OCI-LY7 (cell line): ENCODE measurements around the gene LLGL1. TPM values are rescaled to one million over a fixed set of nuclear protein-coding genes. Genes with fewer than 3 reads are reported as not detected.
A peak's percentile ranks its signal among the peaks of the same experiment; 100 is the strongest.

Experiments used
- Bru-seq: library from RNA; stranded (reverse); fragments of 400-500 nt; gene quantifications from one replicate; lab custom pipeline; 2021; lab: Mats Ljungman, UMichigan
- BruChase-seq, 2 experiments: library from RNA; stranded (reverse); fragments of 400-500 nt; gene quantifications; one replicate each; lab custom pipeline; 2021; lab: Mats Ljungman, UMichigan
- BruUV-seq: library from RNA; stranded (reverse); fragments of 400-500 nt; replicated peaks from 2 replicates; lab custom pipeline; 2021; lab: Mats Ljungman, UMichigan
- CTCF ChIA-PET: fragments of 300-600 bp; sonication (Branson Sonifier 250); formaldehyde crosslinking; loops from one replicate; lab custom pipeline; 2022; ENCODE audit warnings: antibody characterized with exemption; ENCODE audit not compliant: unreplicated experiment; lab: Charles Lee
- POLR2A ChIA-PET: fragments of 300-600 bp; sonication (Branson Sonifier 250); formaldehyde crosslinking; loops from one replicate; lab custom pipeline; 2022; ENCODE audit warnings: antibody characterized with exemption; lab: Charles Lee
- DNase-seq: peaks from one replicate; pipeline ENCODE4 v3.0.0-alpha.2; 2015; ENCODE audit warnings: low spot score
- H2AFZ ChIP-seq: fragments of 200-600 bp; sonication (generic), shearing (Covaris generic); 2 replicates; pipeline ENCODE4 v1.6.1; 2014; ENCODE audit warnings: mild to moderate bottlenecking, antibody characterized with exemption, low read length, moderate library complexity
- H3K27ac ChIP-seq: fragments of 200-600 bp; sonication (generic); 2 replicates; pipeline ENCODE4 v1.5.1; 2014; ENCODE audit warnings: mixed run types, low read depth, mild to moderate bottlenecking, moderate library complexity, low read length, inconsistent platforms; ENCODE audit not compliant: poor library complexity, severe bottlenecking
- H3K36me3 ChIP-seq: fragments of 200-600 bp; sonication (generic); 2 replicates; pipeline ENCODE4 v1.6.1; 2014; ENCODE audit warnings: mild to moderate bottlenecking, antibody characterized with exemption, low read length, moderate library complexity, mixed read lengths; ENCODE audit not compliant: insufficient read depth
- H3K4me1 ChIP-seq: fragments of 200-600 bp; sonication (generic); 2 replicates; pipeline ENCODE4 v1.5.1; 2014; ENCODE audit warnings: mild to moderate bottlenecking, low read length; ENCODE audit not compliant: insufficient read depth, poor library complexity, severe bottlenecking
- H3K4me2 ChIP-seq: fragments of 200-600 bp; sonication (generic); 2 replicates; pipeline ENCODE4 v1.6.1; 2014; ENCODE audit warnings: mild to moderate bottlenecking, low read length
- H3K4me3 ChIP-seq: fragments of 200-600 bp; sonication (generic); 2 replicates; pipeline ENCODE4 v1.5.1; 2014; ENCODE audit warnings: mild to moderate bottlenecking, low read depth, low read length; ENCODE audit not compliant: poor library complexity, severe bottlenecking
- H3K79me2 ChIP-seq: fragments of 200-600 bp; sonication (generic); 2 replicates; pipeline ENCODE4 v1.6.1; 2016; ENCODE audit warnings: low read depth, mild to moderate bottlenecking, low read length, moderate library complexity, mixed read lengths; ENCODE audit not compliant: insufficient read depth
- H3K9me2 ChIP-seq: fragments of 200-600 bp; sonication (generic); 2 replicates; pipeline ENCODE4 v1.6.1; 2016; ENCODE audit warnings: mild to moderate bottlenecking, low read length, mixed read lengths; ENCODE audit not compliant: insufficient read depth
- H3K9me3 ChIP-seq: fragments of 200-600 bp; sonication (generic); 2 replicates; pipeline ENCODE4 v1.6.1; 2014; ENCODE audit warnings: mild to moderate bottlenecking, mixed run types, low read length, mixed read lengths
- H4K20me1 ChIP-seq: fragments of 200-600 bp; sonication (generic); 2 replicates; pipeline ENCODE4 v1.6.1; 2014; ENCODE audit warnings: mild to moderate bottlenecking, antibody characterized with exemption, low read length, moderate library complexity, mixed read lengths; ENCODE audit not compliant: insufficient read depth
- CTCF ChIP-seq: fragments of 200-600 bp; sonication (generic); conservative IDR thresholded peaks from 2 replicates; pipeline ENCODE4 v1.5.1; 2014; ENCODE audit warnings: mild to moderate bottlenecking, antibody characterized with exemption, low read length, moderate library complexity, mixed read lengths
- EZH2phosphoT487 ChIP-seq: fragments of 200-600 bp; sonication (generic); IDR thresholded peaks from 2 replicates; pipeline ENCODE4 v1.6.1; 2018; ENCODE audit warnings: low read depth, borderline replicate concordance, mild to moderate bottlenecking, mixed run types, antibody characterized with exemption, low read length, moderate library complexity, mixed read lengths
- intact Hi-C: fragments of 100-400 bp; cut with micrococcal nuclease; formaldehyde crosslinking; loops from one replicate; pipeline ENCODE4 v1.10.0; 2022; ENCODE audit not compliant: unreplicated experiment
- long read RNA-seq: library from polyadenylated mRNA; stranded (forward); transcript quantifications from one replicate; pipeline ENCODE4 v2.0.0, GENCODE V29; 2022
- total RNA-seq, 2 experiments: library from RNA; depleted of rRNA in 1 of 2; stranded (reverse); fragments of >200 nt in 1 of 2; shearing (Covaris generic) in 1 of 2; gene quantifications; 2 replicates each; pipeline ENCODE4 v1.2.3, GENCODE V29; 2014 to 2022

Gene LLGL1
- total RNA-seq (2014; rRNA removed; shearing (Covaris generic)) (11.9 and 14.1 TPM in 2 replicates), total RNA-seq (2022) (19.9 and 20.8 TPM in 2 replicates), Bru-seq, nascent RNA (percentile 44 among the genes with signal in this experiment), BruChase-seq, experiment 1, labeled RNA remaining after a 6-hour chase (percentile 55 among the genes with signal in this experiment), BruChase-seq, experiment 2, labeled RNA remaining after a 2-hour chase (percentile 52 among the genes with signal in this experiment)
- long read RNA-seq, partial matches to known transcripts: 2 of 6 reads
- long read RNA-seq, other reads (novel, unspliced or antisense): 4 of 6 reads

- intact Hi-C loops: no loop called here
- H3K4me3 ChIP-seq: peak within 1 kb of the TSS; percentile 71
- ChIA-PET POLR2A (interaction anchor here (0.6 to 0.7 kb wide), 2 partner anchors 34 to 51 kb away, joined by 3 read pairs; no protein-coding TSS in a partner anchor), CTCF (no interaction called here)
- peaks cover 15% of the 10 kb centered on the region for H3K4me1 ChIP-seq
- H3K36me3 ChIP-seq: no peaks in the 10 kb centered on the region
- BruUV-seq: no TSS peak
- H2AFZ ChIP-seq: peak within 1 kb of the TSS; percentile 88
- no peaks in the 10 kb centered on the region for H3K9me2 ChIP-seq
- peak; percentile 97 for DNase-seq
- no peaks in the 10 kb centered on the region for H3K9me3 ChIP-seq
- TF ChIP-seq EZH2phosphoT487 (no peak), CTCF (no peak)
- no peaks in the 10 kb centered on the region for H3K79me2 ChIP-seq
- no peak within 1 kb of the TSS for H3K27ac ChIP-seq
- peak within 1 kb of the TSS; percentile 81 for H3K4me2 ChIP-seq
- H4K20me1 ChIP-seq: no peaks in the 10 kb centered on the region
Observed at GRCh38 chr17:18225121-18225641, at the start of gene LLGL1. TSS of gene LLGL1 (plus strand) at chr17:18225635. CDS start at chr17:18225683, 48 bp downstream.

GRCh38 chr17:18176176-18176575 is 49.3 kb upstream of the LLGL1 start:
- intact Hi-C loops: no loop called here
- Histone ChIP-seq H3K4me2 (no peak overlapping the region), H4K20me1 (no peaks in the 10 kb centered on the region), H2AFZ (peak overlapping the region; percentile 54), H3K27ac (no peak overlapping the region), H3K36me3 (no peaks in the 10 kb centered on the region), H3K4me1 (peaks cover 11% of the 10 kb centered on the region), H3K4me3 (no peak overlapping the region), H3K9me2 (no peaks in the 10 kb centered on the region), H3K9me3 (no peaks in the 10 kb centered on the region), H3K79me2 (no peaks in the 10 kb centered on the region)
- ChIA-PET POLR2A (interaction anchor here (0.7 kb wide), 1 partner anchor 81 kb away, joined by 4 read pairs; no protein-coding TSS in a partner anchor), CTCF (no interaction called here)
- no TSS peak for BruUV-seq
- no peak for TF ChIP-seq CTCF
- no peak for TF ChIP-seq EZH2phosphoT487
- peak; percentile 69 for DNase-seq

GRCh38 chr17:18177133-18177532 is 48.3 kb upstream of the LLGL1 start:
- Histone ChIP-seq H3K4me1 (peaks cover 15% of the 10 kb centered on the region), H3K9me2 (no peaks in the 10 kb centered on the region), H4K20me1 (no peaks in the 10 kb centered on the region), H3K79me2 (no peaks in the 10 kb centered on the region), H3K4me2 (no peak overlapping the region), H2AFZ (no peak overlapping the region), H3K9me3 (no peaks in the 10 kb centered on the region), H3K36me3 (no peaks in the 10 kb centered on the region), H3K27ac (no peak overlapping the region), H3K4me3 (no peak overlapping the region)
- ChIA-PET CTCF (no interaction called here), POLR2A (interaction anchor here (0.6 to 0.7 kb wide), 2 partner anchors 36 to 80 kb away, joined by 4 to 5 read pairs; no protein-coding TSS in a partner anchor)
- no peak for TF ChIP-seq CTCF
- TF ChIP-seq EZH2phosphoT487: no peak
- no TSS peak for BruUV-seq
- intact Hi-C loops: no loop called here
- no peak for DNase-seq
